Nephron progenitor cell (in vitro differentiated cells): ENCODE measurements around the gene PGM2.
"Not testable (repeated sequence)": the region's sequence is repeated elsewhere in the genome, so short reads cannot be mapped to it uniquely, and the experiment has no call there.

ENCODE experiments used
- DNase-seq: peaks from one replicate; pipeline ENCODE4 v3.0.0; 2021
- H3K27ac Mint-ChIP-seq: 2 replicates; pipeline ENCODE4 v1.8.0; 2021; ENCODE audit warnings: mild to moderate bottlenecking, moderate library complexity, mixed read lengths
- H3K27me3 Mint-ChIP-seq: 2 replicates; pipeline ENCODE4 v1.8.0; 2021; ENCODE audit warnings: mild to moderate bottlenecking, low read depth, mixed read lengths; ENCODE audit not compliant: poor library complexity
- H3K36me3 Mint-ChIP-seq: 2 replicates; pipeline ENCODE4 v1.8.0; 2021; ENCODE audit warnings: low read depth, mixed read lengths
- H3K4me1 Mint-ChIP-seq: 2 replicates; pipeline ENCODE4 v1.8.0; 2021; ENCODE audit warnings: mixed read lengths
- H3K4me3 Mint-ChIP-seq: 2 replicates; pipeline ENCODE4 v1.8.0; 2021; ENCODE audit warnings: mild to moderate bottlenecking, moderate library complexity, mixed read lengths
- H3K9me3 Mint-ChIP-seq: 2 replicates; pipeline ENCODE4 v1.8.0; 2021; ENCODE audit warnings: mild to moderate bottlenecking, moderate library complexity, mixed read lengths
- TF ChIP-seq, protein P1 (sequence below): fragments of 200-600 bp; sonication (generic); IDR thresholded peaks from 2 replicates; pipeline ENCODE4 v1.5.0; 2021; ENCODE audit warnings: antibody characterized with exemption

PGM2 gene

DNA sequence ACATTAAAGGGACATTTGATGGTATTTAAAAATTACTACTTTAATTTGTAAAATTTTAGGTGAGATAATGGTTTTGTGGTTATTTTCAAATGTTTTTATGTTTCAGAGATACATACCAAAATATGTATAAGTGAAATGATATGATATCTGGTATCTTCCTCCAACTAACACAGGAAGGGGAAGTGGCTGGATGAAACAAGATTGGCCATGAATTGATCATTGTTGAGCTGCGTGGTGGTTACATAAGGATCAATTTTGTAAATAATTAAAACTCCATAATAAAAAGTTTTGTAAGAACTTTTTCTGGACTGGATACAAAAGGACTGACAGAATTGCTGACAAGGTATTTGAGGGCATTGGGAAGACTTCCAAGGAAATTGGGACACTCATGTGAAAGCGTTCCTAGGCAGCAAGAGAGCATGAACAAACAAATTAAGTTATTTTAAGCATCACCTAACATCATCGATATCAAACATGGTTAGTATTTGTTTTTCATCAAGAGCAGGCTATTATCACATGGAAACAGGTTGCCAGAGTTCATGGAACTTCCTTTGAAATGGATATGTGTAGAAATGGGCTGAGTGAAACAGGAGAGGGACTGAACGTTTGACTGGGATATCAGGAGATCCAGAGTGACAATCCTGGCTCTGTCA, 4.4 kb upstream of the PGM2 start:
- peaks cover 6% of the 10 kb centered on the region for H3K36me3 Mint-ChIP-seq
- peaks cover 25% of the 10 kb centered on the region for H3K4me1 Mint-ChIP-seq
- H3K4me3 Mint-ChIP-seq: no peak overlapping the region
- peaks cover 23% of the 10 kb centered on the region for H3K27me3 Mint-ChIP-seq
- H3K27ac Mint-ChIP-seq: no peak overlapping the region
- TF ChIP-seq, protein P1, sequence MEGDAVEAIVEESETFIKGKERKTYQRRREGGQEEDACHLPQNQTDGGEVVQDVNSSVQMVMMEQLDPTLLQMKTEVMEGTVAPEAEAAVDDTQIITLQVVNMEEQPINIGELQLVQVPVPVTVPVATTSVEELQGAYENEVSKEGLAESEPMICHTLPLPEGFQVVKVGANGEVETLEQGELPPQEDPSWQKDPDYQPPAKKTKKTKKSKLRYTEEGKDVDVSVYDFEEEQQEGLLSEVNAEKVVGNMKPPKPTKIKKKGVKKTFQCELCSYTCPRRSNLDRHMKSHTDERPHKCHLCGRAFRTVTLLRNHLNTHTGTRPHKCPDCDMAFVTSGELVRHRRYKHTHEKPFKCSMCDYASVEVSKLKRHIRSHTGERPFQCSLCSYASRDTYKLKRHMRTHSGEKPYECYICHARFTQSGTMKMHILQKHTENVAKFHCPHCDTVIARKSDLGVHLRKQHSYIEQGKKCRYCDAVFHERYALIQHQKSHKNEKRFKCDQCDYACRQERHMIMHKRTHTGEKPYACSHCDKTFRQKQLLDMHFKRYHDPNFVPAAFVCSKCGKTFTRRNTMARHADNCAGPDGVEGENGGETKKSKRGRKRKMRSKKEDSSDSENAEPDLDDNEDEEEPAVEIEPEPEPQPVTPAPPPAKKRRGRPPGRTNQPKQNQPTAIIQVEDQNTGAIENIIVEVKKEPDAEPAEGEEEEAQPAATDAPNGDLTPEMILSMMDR: no peak
- DNase-seq: no peak
- peaks cover 20% of the 10 kb centered on the region for H3K9me3 Mint-ChIP-seq

DNA sequence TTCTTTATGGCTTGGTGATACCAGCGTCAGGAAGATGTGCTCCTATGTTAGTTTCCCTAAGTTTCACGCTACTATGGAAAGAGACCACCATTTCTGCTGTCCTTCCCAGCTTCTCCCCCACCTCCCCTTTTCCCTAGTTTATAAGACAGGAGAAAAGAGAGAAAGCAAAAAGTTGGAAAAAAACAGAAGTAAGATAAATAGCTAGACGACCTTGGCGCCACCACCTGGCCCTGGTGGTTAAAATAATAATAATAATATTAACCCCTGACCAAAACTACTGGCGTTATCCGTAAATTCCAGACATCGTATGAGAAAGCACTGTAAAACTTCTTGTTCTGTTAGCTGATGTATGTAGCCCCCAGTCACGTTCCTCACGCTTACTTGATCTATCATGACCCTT, 985 bp upstream of the PGM2 start:
- not testable (repeated sequence) for H3K27ac Mint-ChIP-seq, H3K9me3 Mint-ChIP-seq, DNase-seq
- Mint-ChIP-seq H3K4me1 (peaks cover 45% of the 10 kb centered on the region), H3K36me3 (peaks cover 10% of the 10 kb centered on the region), H3K27me3 (peaks cover 29% of the 10 kb centered on the region), H3K4me3 (peak overlapping the region; percentile 89)

DNA sequence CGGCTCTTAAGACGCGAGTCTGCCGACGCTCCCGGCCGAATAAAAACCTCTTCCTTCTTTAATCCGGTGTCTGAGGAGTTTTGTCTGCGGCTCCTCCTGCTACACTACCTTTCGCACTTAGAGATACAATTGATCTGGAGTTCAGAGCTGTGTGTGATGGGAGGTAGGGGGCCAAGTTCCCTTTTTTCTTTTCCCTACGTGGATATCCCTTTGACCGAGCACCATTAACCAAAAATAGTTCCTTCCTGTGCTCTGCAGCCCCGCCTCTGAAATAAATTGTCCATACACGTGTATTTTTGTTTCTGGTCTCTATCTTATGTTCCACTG, 555 bp upstream of the PGM2 start:
- H3K4me1 Mint-ChIP-seq: peaks cover 45% of the 10 kb centered on the region
- TF ChIP-seq, protein P1: no peak
- H3K27ac Mint-ChIP-seq: no peak overlapping the region
- H3K36me3 Mint-ChIP-seq: peaks cover 14% of the 10 kb centered on the region
- H3K4me3 Mint-ChIP-seq: peak overlapping the region; percentile 89
- no peak for DNase-seq
- H3K9me3 Mint-ChIP-seq: peaks cover 5% of the 10 kb centered on the region
- peaks cover 29% of the 10 kb centered on the region for H3K27me3 Mint-ChIP-seq

DNA sequence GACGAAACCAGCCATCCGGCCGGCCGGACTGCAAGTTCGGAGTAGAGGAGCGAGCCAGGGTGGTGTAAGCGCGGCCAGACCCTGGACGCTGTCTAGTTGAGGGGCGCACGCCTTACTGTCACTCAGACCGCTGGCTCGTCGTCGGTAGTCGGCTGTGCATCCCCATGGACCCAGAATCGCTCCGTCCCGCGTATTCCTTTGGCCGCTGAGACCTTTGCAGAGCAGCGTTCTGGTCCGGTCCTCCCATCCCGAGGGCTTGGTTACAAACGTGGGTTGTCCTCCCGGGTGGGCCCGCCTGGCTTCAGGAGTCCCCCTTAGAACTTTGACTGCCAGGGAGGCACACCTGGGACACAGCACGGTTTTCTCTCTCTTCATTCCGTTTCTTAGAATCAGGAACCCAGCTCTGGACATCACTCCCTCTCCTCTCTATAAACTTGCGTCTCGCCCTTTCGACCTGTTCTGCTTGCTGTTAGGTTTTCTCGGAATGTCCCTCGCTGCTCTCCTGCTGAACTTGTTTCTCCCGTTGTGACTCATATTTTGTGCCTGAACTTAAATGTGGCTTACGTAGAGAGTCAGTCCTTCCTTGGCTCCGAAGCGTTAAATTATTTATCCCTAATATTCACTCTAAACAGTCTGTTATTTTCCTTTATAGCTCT, 672 bp downstream of the PGM2 start:
- peaks cover 42% of the 10 kb centered on the region for H3K4me1 Mint-ChIP-seq
- TF ChIP-seq, protein P1: no peak
- peaks cover 25% of the 10 kb centered on the region for H3K36me3 Mint-ChIP-seq
- H3K4me3 Mint-ChIP-seq: peak overlapping the region; percentile 89
- DNase-seq: no peak
- H3K9me3 Mint-ChIP-seq: no peaks in the 10 kb centered on the region
- H3K27me3 Mint-ChIP-seq: peaks cover 29% of the 10 kb centered on the region
- peak overlapping the region; percentile 6 for H3K27ac Mint-ChIP-seq

DNA sequence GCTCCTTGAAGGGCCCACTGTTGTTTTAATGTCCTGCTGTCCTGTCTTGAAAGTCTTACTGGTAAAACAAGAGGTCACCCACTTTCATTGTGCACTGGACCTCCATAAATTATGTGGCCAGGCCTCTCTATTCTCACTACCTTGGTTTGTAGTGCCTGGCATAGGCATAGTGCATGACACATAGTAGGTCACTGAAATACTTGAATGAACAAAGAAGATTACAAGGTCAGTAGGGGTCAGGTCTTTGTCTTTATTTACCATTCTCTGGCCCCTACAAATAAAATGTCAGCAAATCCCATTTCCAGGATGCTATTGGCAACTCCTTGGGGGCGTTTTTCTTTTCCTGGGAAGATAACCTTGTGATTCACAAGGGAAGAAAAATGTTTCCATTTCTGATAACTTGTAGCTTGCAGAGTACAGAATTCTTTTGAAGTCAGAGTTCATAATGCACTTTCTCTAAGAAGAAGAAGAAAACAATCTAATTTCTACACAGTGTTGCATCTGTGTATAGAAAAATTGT, 1.4 kb downstream of the PGM2 start:
- Mint-ChIP-seq H3K9me3 (no peaks in the 10 kb centered on the region), H3K27ac (no peak overlapping the region), H3K27me3 (peaks cover 29% of the 10 kb centered on the region), H3K4me3 (peak overlapping the region; percentile 89), H3K36me3 (peaks cover 32% of the 10 kb centered on the region), H3K4me1 (peaks cover 35% of the 10 kb centered on the region)
- TF ChIP-seq, protein P1: no peak
- no peak for DNase-seq

DNA sequence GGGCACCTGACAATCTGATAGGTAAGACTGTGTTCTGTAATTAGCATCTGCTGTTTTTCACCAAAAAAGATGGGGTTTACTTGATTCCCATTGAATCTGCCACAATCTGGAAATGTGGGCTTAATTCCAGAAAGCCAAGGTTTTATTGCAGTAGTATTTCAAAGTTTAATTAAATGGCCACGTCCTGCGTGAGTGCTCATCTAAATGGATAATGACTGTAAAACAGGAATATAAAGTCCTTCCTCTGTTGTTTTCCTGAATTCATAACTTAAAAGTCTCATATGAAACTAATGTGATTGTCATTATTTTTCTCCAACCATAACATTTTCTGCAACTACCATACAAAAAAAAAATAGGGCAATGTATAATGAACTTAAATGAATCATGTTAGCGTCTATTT, 2.4 kb downstream of the PGM2 start:
- Mint-ChIP-seq H3K27ac (no peak overlapping the region), H3K36me3 (peaks cover 38% of the 10 kb centered on the region), H3K9me3 (no peaks in the 10 kb centered on the region), H3K4me1 (peaks cover 35% of the 10 kb centered on the region), H3K4me3 (peak overlapping the region; percentile 62), H3K27me3 (peaks cover 29% of the 10 kb centered on the region)
- TF ChIP-seq, protein P1: no peak
- no peak for DNase-seq
